ENCODE results near the gene AGBL4.

DNA sequence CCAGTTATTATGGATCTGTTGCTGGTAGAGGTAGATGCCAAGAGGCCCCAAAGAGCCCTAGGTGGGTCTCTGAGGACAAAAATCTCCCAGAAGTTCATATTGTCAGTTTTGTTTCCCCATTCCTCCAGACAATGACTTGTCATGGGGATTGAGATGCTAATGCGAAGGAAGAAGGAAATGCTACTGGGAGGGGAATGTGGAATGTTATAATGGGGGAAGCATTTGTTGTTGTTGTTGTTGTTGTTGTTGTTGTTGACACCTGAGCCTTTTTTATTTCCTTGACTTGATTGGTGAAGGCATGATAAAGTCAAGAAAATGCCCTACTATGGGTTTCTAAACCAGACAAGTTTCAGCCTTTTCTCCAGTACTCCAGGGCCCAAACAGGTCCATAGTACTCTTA, 1356.0 kb downstream of the AGBL4 start:
- TF ChIP-seq CEBPB (IDR thresholded peaks at IDR 0.05; ENCODE audit: low read depth, low read length) = no peak
- TF ChIP-seq, protein P1, sequence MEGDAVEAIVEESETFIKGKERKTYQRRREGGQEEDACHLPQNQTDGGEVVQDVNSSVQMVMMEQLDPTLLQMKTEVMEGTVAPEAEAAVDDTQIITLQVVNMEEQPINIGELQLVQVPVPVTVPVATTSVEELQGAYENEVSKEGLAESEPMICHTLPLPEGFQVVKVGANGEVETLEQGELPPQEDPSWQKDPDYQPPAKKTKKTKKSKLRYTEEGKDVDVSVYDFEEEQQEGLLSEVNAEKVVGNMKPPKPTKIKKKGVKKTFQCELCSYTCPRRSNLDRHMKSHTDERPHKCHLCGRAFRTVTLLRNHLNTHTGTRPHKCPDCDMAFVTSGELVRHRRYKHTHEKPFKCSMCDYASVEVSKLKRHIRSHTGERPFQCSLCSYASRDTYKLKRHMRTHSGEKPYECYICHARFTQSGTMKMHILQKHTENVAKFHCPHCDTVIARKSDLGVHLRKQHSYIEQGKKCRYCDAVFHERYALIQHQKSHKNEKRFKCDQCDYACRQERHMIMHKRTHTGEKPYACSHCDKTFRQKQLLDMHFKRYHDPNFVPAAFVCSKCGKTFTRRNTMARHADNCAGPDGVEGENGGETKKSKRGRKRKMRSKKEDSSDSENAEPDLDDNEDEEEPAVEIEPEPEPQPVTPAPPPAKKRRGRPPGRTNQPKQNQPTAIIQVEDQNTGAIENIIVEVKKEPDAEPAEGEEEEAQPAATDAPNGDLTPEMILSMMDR (conservative IDR thresholded peaks at IDR 0.05; ENCODE audit: low read depth, low read length) = no peak
